GM12878 (cell line): ENCODE measurements around the gene FRS3. TPM values are rescaled to one million over a fixed set of nuclear protein-coding genes. Genes with fewer than 3 reads are reported as not detected.

Experiments used
- ATAC-seq: fragments of 200-7000 bp; cut with Tn5 transposase; 3 replicates; pipeline ENCODE4 v1.9.1; 2020; ENCODE audit warnings: mild to moderate bottlenecking, moderate library complexity
- BruUV-seq: library from RNA; stranded (reverse); fragments of 400-500 nt; replicated peaks from 2 replicates; lab custom pipeline; 2021; lab: Mats Ljungman, UMichigan
- CTCF ChIA-PET: fragments of 300-600 bp; sonication (Branson Sonifier 250); formaldehyde crosslinking; extraction: SDS; loops from one replicate; lab custom pipeline; 2021; ENCODE audit warnings: inconsistent platforms; lab: Yijun Ruan, JAX
- POLR2A ChIA-PET: fragments of 350-600 bp; formaldehyde crosslinking; extraction: SDS; loops from one replicate; lab custom pipeline; 2021; ENCODE audit warnings: inconsistent platforms; lab: Charles Lee
- RAD21 ChIA-PET: fragments of 300-600 bp; sonication (Branson Sonifier 250); formaldehyde crosslinking; loops from one replicate; lab custom pipeline; 2023; ENCODE audit warnings: antibody characterized with exemption; ENCODE audit not compliant: unreplicated experiment; lab: Charles Lee
- SMC1A ChIA-PET: fragments of 300-600 bp; sonication (Branson Sonifier 250); formaldehyde crosslinking; loops from one replicate; lab custom pipeline; 2023; ENCODE audit not compliant: unreplicated experiment, uncharacterized antibody; lab: Charles Lee
- DNase-seq: peaks from one replicate; pipeline ENCODE4 v3.0.0-alpha.2; 2011; ENCODE audit warnings: low read depth, low spot score
- FAIRE-seq: peaks from 3 replicates; lab custom pipeline; 2011; peaks lifted over from hg19 to GRCh38; lab: Jason Lieb, UNC
- H2AFZ ChIP-seq: 2 replicates; pipeline ENCODE4 v1.6.0; 2011; ENCODE audit warnings: low read depth, low read length, control low read depth; ENCODE audit not compliant: control insufficient read depth
- H3K27ac ChIP-seq: 2 replicates; pipeline ENCODE4 v1.5.1; 2011; ENCODE audit warnings: control low read depth; ENCODE audit not compliant: control insufficient read depth, insufficient read depth
- H3K27me3 ChIP-seq, 2 experiments: replicated peaks in 1 of 2; 2 replicates each; pipeline versions ENCODE4 v1.6.0 to v1.6.1; 2011; ENCODE audit warnings: low read length in 1 of 2; ENCODE audit not compliant: control insufficient read depth in 2 of 2, insufficient read depth in 2 of 2
- H3K36me3 ChIP-seq, 2 experiments: 2 replicates each; pipeline ENCODE4 v1.5.1; 2011; ENCODE audit warnings: low read length in 1 of 2; ENCODE audit not compliant: control insufficient read depth in 2 of 2, insufficient read depth in 2 of 2
- H3K4me1 ChIP-seq: 2 replicates; pipeline ENCODE4 v1.6.1; 2011; ENCODE audit warnings: mild to moderate bottlenecking, low read length, moderate library complexity, mixed read lengths; ENCODE audit not compliant: control insufficient read depth, insufficient read depth
- H3K4me2 ChIP-seq: 2 replicates; pipeline ENCODE4 v1.6.0; 2011; ENCODE audit warnings: control low read depth; ENCODE audit not compliant: control insufficient read depth, insufficient read depth
- H3K4me3 ChIP-seq: fragments of 200-600 bp; sonication (generic); 2 replicates; pipeline ENCODE4 v1.5.1; 2016
- H3K79me2 ChIP-seq: 2 replicates; pipeline ENCODE4 v1.6.0; 2011; ENCODE audit warnings: low read length; ENCODE audit not compliant: control insufficient read depth, insufficient read depth
- H3K9ac ChIP-seq: 2 replicates; pipeline ENCODE4 v1.8.0; 2011; ENCODE audit warnings: low read length, control low read depth, mixed read lengths; ENCODE audit not compliant: control insufficient read depth, insufficient read depth
- H3K9me3 ChIP-seq: replicated peaks from 3 replicates; pipeline ENCODE4 v1.5.1; 2011; ENCODE audit warnings: mild to moderate bottlenecking, low read length; ENCODE audit not compliant: control insufficient read depth, insufficient read depth
- H4K20me1 ChIP-seq: 2 replicates; pipeline ENCODE4 v1.6.0; 2011; ENCODE audit not compliant: control insufficient read depth, insufficient read depth
- BCL3 ChIP-seq: IDR thresholded peaks from 2 replicates; pipeline ENCODE4 v1.6.1; 2011; ENCODE audit warnings: borderline replicate concordance, low read depth, mild to moderate bottlenecking, moderate library complexity, low read length; ENCODE audit not compliant: insufficient read depth, poor library complexity, severe bottlenecking
- CBX5 ChIP-seq: sonication (generic); IDR thresholded peaks from 2 replicates; pipeline ENCODE4 v1.6.1; 2016; ENCODE audit warnings: low read depth, moderate library complexity, mild to moderate bottlenecking, inconsistent platforms
- CEBPB ChIP-seq, 2 experiments: fragments of 150-350 bp in 1 of 2; IDR thresholded peaks; 2 replicates each; pipeline ENCODE4 v1.6.1; 2012 to 2014; ENCODE audit warnings: low read depth in 2 of 2, low read length in 2 of 2, borderline replicate concordance in 1 of 2, inconsistent platforms in 1 of 2
- EGR1 ChIP-seq, 2 experiments: IDR thresholded peaks; 1 replicate in 1 of 2; 2 replicates in 1 of 2; pipeline ENCODE4 v1.6.1; 2011 to 2012; ENCODE audit warnings: low read depth in 2 of 2, low read length in 2 of 2, borderline replicate concordance in 1 of 2, mild to moderate bottlenecking in 1 of 2, moderate library complexity in 1 of 2
- ETV6 ChIP-seq, 2 experiments: fragments of 450-650 bp in 1 of 2; IDR thresholded peaks in 1 of 2; conservative IDR thresholded peaks in 1 of 2; 2 replicates each; pipeline ENCODE4 v1.6.1; 2014; ENCODE audit warnings: antibody characterized with exemption in 1 of 2, borderline replicate concordance in 1 of 2, low read depth in 1 of 2, mild to moderate bottlenecking in 1 of 2, moderate library complexity in 1 of 2
- EZH2 ChIP-seq: IDR thresholded peaks from 2 replicates; pipeline ENCODE4 v1.6.1; 2012; ENCODE audit warnings: low read depth, mild to moderate bottlenecking, control low read depth, inconsistent platforms, low read length, borderline replicate concordance; ENCODE audit not compliant: control insufficient read depth
- GABPA ChIP-seq: IDR thresholded peaks from 2 replicates; pipeline ENCODE4 v1.6.1; 2014; ENCODE audit warnings: antibody characterized with exemption, low read depth, mild to moderate bottlenecking, inconsistent platforms
- KAT2A ChIP-seq: conservative IDR thresholded peaks from 2 replicates; pipeline ENCODE4 v1.6.1; 2011; ENCODE audit warnings: low read depth, low read length; ENCODE audit not compliant: control insufficient read depth
- NR2C1 ChIP-seq: fragments of 450-650 bp; IDR thresholded peaks from 2 replicates; pipeline ENCODE4 v1.6.1; 2017; ENCODE audit warnings: antibody characterized with exemption, mild to moderate bottlenecking, moderate library complexity
- PAX5 ChIP-seq: IDR thresholded peaks from 2 replicates; pipeline ENCODE4 v1.6.1; 2011; ENCODE audit warnings: low read depth, low read length, borderline replicate concordance
- PKNOX1 ChIP-seq: fragments of 450-650 bp; IDR thresholded peaks from 2 replicates; pipeline ENCODE4 v1.6.1; 2016; ENCODE audit warnings: mild to moderate bottlenecking
- SIX5 ChIP-seq: IDR thresholded peaks from 2 replicates; pipeline ENCODE4 v1.6.1; 2011; ENCODE audit warnings: mild to moderate bottlenecking, low read depth, low read length, moderate library complexity; ENCODE audit not compliant: severe bottlenecking
- TCF12 ChIP-seq: IDR thresholded peaks from 2 replicates; pipeline ENCODE4 v1.6.1; 2011; ENCODE audit warnings: low read depth, mild to moderate bottlenecking, low read length
- WRNIP1 ChIP-seq: IDR thresholded peaks from 2 replicates; pipeline ENCODE4 v1.6.1; 2011; ENCODE audit warnings: low read depth, low read length, improper control_type of control experiment, borderline replicate concordance
- YBX1 ChIP-seq: fragments of 450-650 bp; IDR thresholded peaks from 2 replicates; pipeline ENCODE4 v1.6.1; 2016; ENCODE audit warnings: antibody characterized with exemption
- YY1 ChIP-seq: IDR thresholded peaks from 2 replicates; pipeline ENCODE4 v1.6.1; 2011; ENCODE audit warnings: low read depth, mild to moderate bottlenecking, low read length
- ZNF24 ChIP-seq: fragments of 450-650 bp; IDR thresholded peaks from 2 replicates; pipeline ENCODE4 v1.6.1; 2017; ENCODE audit warnings: antibody characterized with exemption, mild to moderate bottlenecking
- WGBS: methylation state at CpG from one replicate; pipeline ENCODE4 v1.1.6; 2016; ENCODE audit warnings: low lambda C conversion rate; ENCODE audit not compliant: insufficient replicate concordance, insufficient coverage; ENCODE audit errors: missing lambda C conversion rate; 5-methylcytosine and 5-hydroxymethylcytosine counted together
- in situ Hi-C: fragments of 300-500 bp; cut with MboI; formaldehyde crosslinking; loops from 9 replicates; pipeline ENCODE4 v1.14.3; 2018; ENCODE audit warnings: mixed read lengths
- intact Hi-C: fragments of 100-400 bp; cut with micrococcal nuclease; formaldehyde crosslinking; loops from one replicate; pipeline ENCODE4 v1.14.2; 2022; ENCODE audit not compliant: unreplicated experiment
- polyA plus RNA-seq, 11 experiments: library from polyadenylated mRNA; depleted of rRNA in 4 of 11; unstranded in 6 of 11; stranded (reverse) in 5 of 11; fragments of >200 nt; fragmentation: Nextera tagmentation in 4 of 11; fragmentation: Illumina TruSeq in 1 of 11; extraction: Ambion mirVana in 4 of 11; extraction: Trizol in 1 of 11; gene quantifications; 1 replicate in 1 of 11; 2 replicates in 10 of 11; pipeline versions ENCODE4 v1.2.1 to v1.2.3, GENCODE V29; 2011 to 2016; ENCODE audit warnings: inconsistent platforms in 2 of 11, missing spikeins in 2 of 11, low read depth in 1 of 11
- total RNA-seq, 4 experiments: library from RNA; depleted of rRNA in 3 of 4; stranded (reverse); fragments of >200 nt in 3 of 4; fragmentation: Illumina TruSeq in 1 of 4; extraction: Trizol in 1 of 4; gene quantifications; 2 replicates each; pipeline versions ENCODE4 v1.2.1 to v1.2.3, GENCODE V29; 2013 to 2021
- TF ChIP-seq, protein P1 (sequence below): fragments of 450-650 bp; IDR thresholded peaks from 2 replicates; pipeline ENCODE4 v1.6.1; 2018; ENCODE audit warnings: mild to moderate bottlenecking, low read depth, moderate library complexity; ENCODE audit not compliant: partially characterized antibody
- TF ChIP-seq, protein P2 (sequence below): IDR thresholded peaks from 2 replicates; pipeline ENCODE4 v1.6.1; 2012; ENCODE audit warnings: low read depth, low read length, improper control_type of control experiment

The FRS3 gene
- total and polyA plus RNA-seq, 10 of the 15 experiments (the other 5 are each of a cell fraction or from before 2014, with no cell fraction given): 0.05 to 3.4 (median 1.5) TPM

DNA sequence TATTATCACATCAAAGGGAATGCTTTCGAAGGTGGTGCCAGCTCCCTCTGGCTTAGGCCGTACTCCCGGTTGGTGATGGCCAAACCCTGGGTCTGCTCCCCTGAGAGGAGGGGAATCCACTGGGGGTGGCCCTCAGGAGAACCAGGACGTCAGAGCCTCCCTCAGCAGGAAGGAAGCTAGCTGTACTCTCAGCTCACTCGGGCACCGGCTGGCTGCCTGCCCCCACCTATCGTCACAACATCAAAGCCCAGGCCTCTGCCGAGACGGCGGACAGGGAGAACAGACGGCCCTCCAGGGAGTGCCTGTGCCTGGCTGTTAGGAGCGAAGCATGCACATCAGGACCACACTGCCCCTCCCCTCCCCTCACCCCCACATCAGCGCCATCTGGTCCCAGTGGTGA lies 23.3 kb downstream of the FRS3 start:
- Histone ChIP-seq H3K27me3 (peaks cover 0 to 4% of the 10 kb centered on the region in 2 experiments; a peak in 2 of 4 replicates), H3K9ac (no peak overlapping the region), H3K4me1 (no peaks in the 10 kb centered on the region), H4K20me1 (no peaks in the 10 kb centered on the region), H3K4me3 (no peak overlapping the region), H2AFZ (no peak overlapping the region), H3K9me3 (no peaks in the 10 kb centered on the region), H3K4me2 (no peak overlapping the region), H3K27ac (no peak overlapping the region), H3K79me2 (no peaks in the 10 kb centered on the region), H3K36me3 (no peaks in the 10 kb centered on the region)
- DNase-seq (no peak), FAIRE-seq (no peak), ATAC-seq (no peak)
- in situ Hi-C loops: no loop called here
- no TSS peak for BruUV-seq
- intact Hi-C loops: no loop called here
- ChIA-PET RAD21 (interaction anchor here (0.6 kb wide), 1 partner anchor 10 kb away, joined by 3 read pairs; no protein-coding TSS in a partner anchor), SMC1A (no interaction called here), POLR2A (no interaction called here), CTCF (no interaction called here)
- 23% methylated on average over 13 of the region's 13 CpGs for WGBS
- TF ChIP-seq ETV6 (conservative IDR thresholded peaks at IDR 0.05 in 1 of 2, IDR thresholded peaks at IDR 0.05 in 1 of 2; ENCODE audit: borderline replicate concordance in 1 of 2, low read depth in 1 of 2): no peak
- TF ChIP-seq TCF12: no peak
- TF ChIP-seq YBX1: no peak
- TF ChIP-seq, protein P1, sequence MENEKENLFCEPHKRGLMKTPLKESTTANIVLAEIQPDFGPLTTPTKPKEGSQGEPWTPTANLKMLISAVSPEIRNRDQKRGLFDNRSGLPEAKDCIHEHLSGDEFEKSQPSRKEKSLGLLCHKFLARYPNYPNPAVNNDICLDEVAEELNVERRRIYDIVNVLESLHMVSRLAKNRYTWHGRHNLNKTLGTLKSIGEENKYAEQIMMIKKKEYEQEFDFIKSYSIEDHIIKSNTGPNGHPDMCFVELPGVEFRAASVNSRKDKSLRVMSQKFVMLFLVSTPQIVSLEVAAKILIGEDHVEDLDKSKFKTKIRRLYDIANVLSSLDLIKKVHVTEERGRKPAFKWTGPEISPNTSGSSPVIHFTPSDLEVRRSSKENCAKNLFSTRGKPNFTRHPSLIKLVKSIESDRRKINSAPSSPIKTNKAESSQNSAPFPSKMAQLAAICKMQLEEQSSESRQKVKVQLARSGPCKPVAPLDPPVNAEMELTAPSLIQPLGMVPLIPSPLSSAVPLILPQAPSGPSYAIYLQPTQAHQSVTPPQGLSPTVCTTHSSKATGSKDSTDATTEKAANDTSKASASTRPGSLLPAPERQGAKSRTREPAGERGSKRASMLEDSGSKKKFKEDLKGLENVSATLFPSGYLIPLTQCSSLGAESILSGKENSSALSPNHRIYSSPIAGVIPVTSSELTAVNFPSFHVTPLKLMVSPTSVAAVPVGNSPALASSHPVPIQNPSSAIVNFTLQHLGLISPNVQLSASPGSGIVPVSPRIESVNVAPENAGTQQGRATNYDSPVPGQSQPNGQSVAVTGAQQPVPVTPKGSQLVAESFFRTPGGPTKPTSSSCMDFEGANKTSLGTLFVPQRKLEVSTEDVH: no peak
- TF ChIP-seq CEBPB (IDR thresholded peaks at IDR 0.05; ENCODE audit: borderline replicate concordance in 1 of 2, low read depth in 2 of 2, low read length in 2 of 2): no peak
- no peak for TF ChIP-seq CBX5
- no peak for TF ChIP-seq NR2C1
- no peak for TF ChIP-seq ZNF24
- TF ChIP-seq, protein P2, sequence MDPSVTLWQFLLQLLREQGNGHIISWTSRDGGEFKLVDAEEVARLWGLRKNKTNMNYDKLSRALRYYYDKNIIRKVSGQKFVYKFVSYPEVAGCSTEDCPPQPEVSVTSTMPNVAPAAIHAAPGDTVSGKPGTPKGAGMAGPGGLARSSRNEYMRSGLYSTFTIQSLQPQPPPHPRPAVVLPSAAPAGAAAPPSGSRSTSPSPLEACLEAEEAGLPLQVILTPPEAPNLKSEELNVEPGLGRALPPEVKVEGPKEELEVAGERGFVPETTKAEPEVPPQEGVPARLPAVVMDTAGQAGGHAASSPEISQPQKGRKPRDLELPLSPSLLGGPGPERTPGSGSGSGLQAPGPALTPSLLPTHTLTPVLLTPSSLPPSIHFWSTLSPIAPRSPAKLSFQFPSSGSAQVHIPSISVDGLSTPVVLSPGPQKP: no peak
- no peak for TF ChIP-seq KAT2A
- TF ChIP-seq WRNIP1: no peak
- no peak for TF ChIP-seq SIX5
- TF ChIP-seq PAX5: no peak
- no peak for TF ChIP-seq PKNOX1
- TF ChIP-seq EGR1 (IDR thresholded peaks at IDR 0.05; ENCODE audit: borderline replicate concordance in 1 of 2, low read depth in 2 of 2, low read length in 2 of 2): no peak
- no peak for TF ChIP-seq YY1
- TF ChIP-seq EZH2: no peak
- TF ChIP-seq BCL3: no peak
- no peak for TF ChIP-seq GABPA
